ENCODE data around the gene DGKK. TPM values are rescaled to one million over a fixed set of nuclear protein-coding genes. Genes with fewer than 3 reads are reported as not detected.

DGKK gene
- total and polyA plus RNA-seq, 5 donors from 2014 or later, result not detected

GRCh38 chrX:50403903-50404302 is 66.7 kb downstream of the DGKK start:
- H3K9me3 ChIP-seq (ENCODE audit: control insufficient read depth in 2 of 2, low read length in 2 of 2), result no peaks in the 10 kb centered on the region
- ATAC-seq (ENCODE audit: low read depth in 2 of 2) (no peak), DNase-seq (no peak)
- H3K27me3 ChIP-seq (ENCODE audit: control insufficient read depth, insufficient read depth, low read length), result no peaks in the 10 kb centered on the region
- H3K4me1 ChIP-seq (ENCODE audit: control insufficient read depth, insufficient read depth, low read length, poor library complexity, severe bottlenecking), result no peaks in the 10 kb centered on the region
- H3K36me3 Mint-ChIP-seq, result no peaks in the 10 kb centered on the region
- H3K4me1 Mint-ChIP-seq, result no peaks in the 10 kb centered on the region
- H3K27ac Mint-ChIP-seq, result no peak overlapping the region
- peaks cover 0 to 2% (median 0%) of the 10 kb centered on the region in 7 donors for H3K9me3 Mint-ChIP-seq
- no peak overlapping the region for H3K4me3 Mint-ChIP-seq
- H3K4me3 ChIP-seq (ENCODE audit: low read depth, low read length), result no peak overlapping the region
- H3K27me3 Mint-ChIP-seq, result peaks cover 7% of the 10 kb centered on the region
- H3K36me3 ChIP-seq (ENCODE audit: control insufficient read depth, insufficient read depth, low read length), result no peaks in the 10 kb centered on the region
- no peak overlapping the region for H3K27ac ChIP-seq (ENCODE audit: insufficient read depth, low read length, poor library complexity, severe bottlenecking)

GRCh38 chrX:50402886-50403285 is 67.7 kb downstream of the DGKK start:
- no peaks in the 10 kb centered on the region for H3K4me1 Mint-ChIP-seq
- Histone ChIP-seq H3K36me3 (ENCODE audit: control insufficient read depth, insufficient read depth, low read length) (no peaks in the 10 kb centered on the region), H3K9me3 (ENCODE audit: control insufficient read depth in 2 of 2, low read length in 2 of 2) (no peaks in the 10 kb centered on the region), H3K4me1 (ENCODE audit: control insufficient read depth, insufficient read depth, low read length, poor library complexity, severe bottlenecking) (no peaks in the 10 kb centered on the region), H3K27ac (ENCODE audit: insufficient read depth, low read length, poor library complexity, severe bottlenecking) (no peak overlapping the region), H3K4me3 (ENCODE audit: low read depth, low read length) (no peak overlapping the region), H3K27me3 (ENCODE audit: control insufficient read depth, insufficient read depth, low read length) (no peaks in the 10 kb centered on the region)
- no peaks in the 10 kb centered on the region for H3K36me3 Mint-ChIP-seq
- no peak overlapping the region for H3K27ac Mint-ChIP-seq
- no peak for DNase-seq
- no peak overlapping the region for H3K4me3 Mint-ChIP-seq
- peaks cover 7% of the 10 kb centered on the region for H3K27me3 Mint-ChIP-seq
- peaks cover 0 to 2% (median 0%) of the 10 kb centered on the region in 7 donors for H3K9me3 Mint-ChIP-seq
- ATAC-seq (ENCODE audit: low read depth in 2 of 2), result no peak

- Histone ChIP-seq H3K9me3 (ENCODE audit: control insufficient read depth in 2 of 2, low read length in 2 of 2) (no peaks in the 10 kb centered on the region), H3K4me3 (ENCODE audit: low read depth, low read length) (no peak overlapping the region), H3K36me3 (ENCODE audit: control insufficient read depth, insufficient read depth, low read length) (no peaks in the 10 kb centered on the region), H3K4me1 (ENCODE audit: control insufficient read depth, insufficient read depth, low read length, poor library complexity, severe bottlenecking) (no peaks in the 10 kb centered on the region), H3K27ac (ENCODE audit: insufficient read depth, low read length, poor library complexity, severe bottlenecking) (no peak overlapping the region), H3K27me3 (ENCODE audit: control insufficient read depth, insufficient read depth, low read length) (no peaks in the 10 kb centered on the region)
- DNase-seq, result no peak
- Mint-ChIP-seq H3K4me1 (no peaks in the 10 kb centered on the region), H3K27ac (no peak overlapping the region), H3K9me3 (peaks cover 0 to 4% (median 0%) of the 10 kb centered on the region in 7 donors), H3K27me3 (no peaks in the 10 kb centered on the region), H3K4me3 (no peak overlapping the region), H3K36me3 (no peaks in the 10 kb centered on the region)
- no peak for ATAC-seq (ENCODE audit: low read depth in 2 of 2)
These were observed 76.7 kb downstream of the DGKK start for GRCh38 chrX:50393902-50394301.

DNA sequence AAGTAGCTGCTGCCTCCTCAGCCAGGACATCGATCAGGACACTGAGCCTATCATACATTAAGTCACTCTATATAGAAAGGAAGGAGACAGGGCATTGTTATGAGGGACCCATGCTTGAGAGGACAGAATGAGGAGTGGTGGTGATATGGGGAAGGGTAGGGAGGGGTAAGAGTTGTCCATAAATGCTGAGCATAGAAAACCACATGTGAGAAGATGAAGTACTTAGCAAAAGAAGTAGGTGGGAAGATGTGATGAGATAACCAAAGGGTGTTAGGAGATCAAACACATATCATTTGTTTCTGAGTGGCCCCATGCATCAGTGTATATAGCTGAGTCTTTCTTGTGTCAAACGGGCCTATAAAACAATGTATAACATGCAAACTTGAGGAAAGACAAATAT is 84.1 kb downstream of the DGKK start:
- Mint-ChIP-seq H3K27me3 (no peaks in the 10 kb centered on the region), H3K4me3 (no peak overlapping the region), H3K36me3 (no peaks in the 10 kb centered on the region), H3K4me1 (no peaks in the 10 kb centered on the region), H3K9me3 (peaks cover 0 to 1% (median 0%) of the 10 kb centered on the region in 7 donors), H3K27ac (no peak overlapping the region)
- H3K27ac ChIP-seq (ENCODE audit: insufficient read depth, low read length, poor library complexity, severe bottlenecking), result no peak overlapping the region
- no peaks in the 10 kb centered on the region for H3K9me3 ChIP-seq (ENCODE audit: control insufficient read depth in 2 of 2, low read length in 2 of 2)
- H3K36me3 ChIP-seq (ENCODE audit: control insufficient read depth, insufficient read depth, low read length), result no peaks in the 10 kb centered on the region
- no peak overlapping the region for H3K4me3 ChIP-seq (ENCODE audit: low read depth, low read length)
- H3K4me1 ChIP-seq (ENCODE audit: control insufficient read depth, insufficient read depth, low read length, poor library complexity, severe bottlenecking), result no peaks in the 10 kb centered on the region
- ATAC-seq (ENCODE audit: low read depth in 2 of 2), result no peak
- no peaks in the 10 kb centered on the region for H3K27me3 ChIP-seq (ENCODE audit: control insufficient read depth, insufficient read depth, low read length)
- no peak for DNase-seq

- Mint-ChIP-seq H3K27me3 (no peaks in the 10 kb centered on the region), H3K27ac (no peak overlapping the region), H3K36me3 (no peaks in the 10 kb centered on the region), H3K4me3 (no peak overlapping the region), H3K9me3 (no peaks in the 10 kb centered on the region), H3K4me1 (no peaks in the 10 kb centered on the region)
- DNase-seq, result no peak
- no peak for ATAC-seq (ENCODE audit: low read depth in 2 of 2)
- Histone ChIP-seq H3K36me3 (ENCODE audit: control insufficient read depth, insufficient read depth, low read length) (no peaks in the 10 kb centered on the region), H3K4me3 (ENCODE audit: low read depth, low read length) (no peak overlapping the region), H3K27me3 (ENCODE audit: control insufficient read depth, insufficient read depth, low read length) (no peaks in the 10 kb centered on the region), H3K4me1 (ENCODE audit: control insufficient read depth, insufficient read depth, low read length, poor library complexity, severe bottlenecking) (no peaks in the 10 kb centered on the region), H3K9me3 (ENCODE audit: control insufficient read depth in 2 of 2, low read length in 2 of 2) (no peaks in the 10 kb centered on the region), H3K27ac (ENCODE audit: insufficient read depth, low read length, poor library complexity, severe bottlenecking) (no peak overlapping the region)
These were observed 88.8 kb downstream of the DGKK start for GRCh38 chrX:50381729-50382415.

- no peak overlapping the region for H3K4me3 ChIP-seq (ENCODE audit: low read depth, low read length)
- no peak for ATAC-seq (ENCODE audit: low read depth in 2 of 2)
- DNase-seq, result no peak
- Mint-ChIP-seq H3K27ac (no peak overlapping the region), H3K4me1 (no peaks in the 10 kb centered on the region), H3K4me3 (no peak overlapping the region), H3K9me3 (no peaks in the 10 kb centered on the region), H3K36me3 (no peaks in the 10 kb centered on the region), H3K27me3 (no peaks in the 10 kb centered on the region)
- no peaks in the 10 kb centered on the region for H3K36me3 ChIP-seq (ENCODE audit: control insufficient read depth, insufficient read depth, low read length)
- no peaks in the 10 kb centered on the region for H3K4me1 ChIP-seq (ENCODE audit: control insufficient read depth, insufficient read depth, low read length, poor library complexity, severe bottlenecking)
- H3K27ac ChIP-seq (ENCODE audit: insufficient read depth, low read length, poor library complexity, severe bottlenecking), result no peak overlapping the region
- no peaks in the 10 kb centered on the region for H3K9me3 ChIP-seq (ENCODE audit: control insufficient read depth in 2 of 2, low read length in 2 of 2)
- no peaks in the 10 kb centered on the region for H3K27me3 ChIP-seq (ENCODE audit: control insufficient read depth, insufficient read depth, low read length)
These were observed 95.0 kb downstream of the DGKK start for GRCh38 chrX:50375481-50376267.

- H3K9me3 Mint-ChIP-seq, result peaks cover 0 to 2% (median 0%) of the 10 kb centered on the region in 7 donors
- no peaks in the 10 kb centered on the region for H3K4me1 Mint-ChIP-seq
- Histone ChIP-seq H3K27me3 (ENCODE audit: control insufficient read depth, insufficient read depth, low read length) (no peaks in the 10 kb centered on the region), H3K4me1 (ENCODE audit: control insufficient read depth, insufficient read depth, low read length, poor library complexity, severe bottlenecking) (no peaks in the 10 kb centered on the region), H3K4me3 (ENCODE audit: low read depth, low read length) (no peak overlapping the region), H3K9me3 (ENCODE audit: control insufficient read depth in 2 of 2, low read length in 2 of 2) (no peaks in the 10 kb centered on the region), H3K27ac (ENCODE audit: insufficient read depth, low read length, poor library complexity, severe bottlenecking) (no peak overlapping the region), H3K36me3 (ENCODE audit: control insufficient read depth, insufficient read depth, low read length) (no peaks in the 10 kb centered on the region)
- H3K36me3 Mint-ChIP-seq, result no peaks in the 10 kb centered on the region
- ATAC-seq (ENCODE audit: low read depth in 2 of 2) (no peak), DNase-seq (no peak)
- H3K4me3 Mint-ChIP-seq, result no peak overlapping the region
- H3K27ac Mint-ChIP-seq, result no peak overlapping the region
- no peaks in the 10 kb centered on the region for H3K27me3 Mint-ChIP-seq
These were observed 97.7 kb downstream of the DGKK start for GRCh38 chrX:50372966-50373365.

DNA sequence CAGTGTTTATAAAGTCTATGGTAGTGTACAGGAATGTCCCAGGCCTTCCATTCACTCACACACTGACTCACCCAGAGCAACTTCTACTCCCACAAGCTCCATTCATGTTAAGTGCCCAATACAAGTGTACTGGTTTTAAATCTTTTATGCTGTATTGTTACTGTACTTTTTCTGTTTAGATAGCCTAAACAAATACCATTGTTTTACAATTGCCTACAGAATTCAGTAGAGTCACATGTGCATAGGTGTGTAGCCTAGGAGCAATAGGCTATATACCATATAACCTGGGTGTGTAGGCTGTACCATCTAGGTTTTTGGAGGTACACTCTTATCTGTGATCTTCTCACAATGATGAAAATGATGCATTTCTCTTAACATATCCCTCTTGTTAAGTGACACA is 126.7 kb downstream of the DGKK start:
- Mint-ChIP-seq H3K9me3 (no peaks in the 10 kb centered on the region), H3K36me3 (no peaks in the 10 kb centered on the region), H3K27ac (no peak overlapping the region), H3K27me3 (no peaks in the 10 kb centered on the region), H3K4me1 (no peaks in the 10 kb centered on the region), H3K4me3 (no peak overlapping the region)
- Histone ChIP-seq H3K27me3 (ENCODE audit: control insufficient read depth, insufficient read depth, low read length) (no peaks in the 10 kb centered on the region), H3K36me3 (ENCODE audit: control insufficient read depth, insufficient read depth, low read length) (no peaks in the 10 kb centered on the region), H3K4me1 (ENCODE audit: control insufficient read depth, insufficient read depth, low read length, poor library complexity, severe bottlenecking) (no peaks in the 10 kb centered on the region), H3K4me3 (ENCODE audit: low read depth, low read length) (no peak overlapping the region), H3K9me3 (ENCODE audit: control insufficient read depth in 2 of 2, low read length in 2 of 2) (no peaks in the 10 kb centered on the region), H3K27ac (ENCODE audit: insufficient read depth, low read length, poor library complexity, severe bottlenecking) (no peak overlapping the region)
- DNase-seq (no peak), ATAC-seq (ENCODE audit: low read depth in 2 of 2) (no peak)
